Ovary (tissue), 3 donors: Measurements from ENCODE around the gene SLX4IP.

ENCODE experiments used
- EP300 ChIP-seq: sonication (generic); formaldehyde crosslinking; IDR thresholded peaks from one replicate; pipeline ENCODE4 v1.6.1; 2017; ENCODE audit warnings: antibody characterized with exemption
- TF ChIP-seq, protein P1 (sequence below), 3 donors: fragments of 450-650 bp in 2 of 3; fragments of 200-600 bp in 1 of 3; IDR thresholded peaks; one replicate each; pipeline versions ENCODE4 v1.5.1 to v1.8.0; 2016 to 2022; ENCODE audit warnings: antibody characterized with exemption in 3 of 3, mild to moderate bottlenecking in 1 of 3
- donor health status: DM: no; HTN: no; CAD: no.

DNA sequence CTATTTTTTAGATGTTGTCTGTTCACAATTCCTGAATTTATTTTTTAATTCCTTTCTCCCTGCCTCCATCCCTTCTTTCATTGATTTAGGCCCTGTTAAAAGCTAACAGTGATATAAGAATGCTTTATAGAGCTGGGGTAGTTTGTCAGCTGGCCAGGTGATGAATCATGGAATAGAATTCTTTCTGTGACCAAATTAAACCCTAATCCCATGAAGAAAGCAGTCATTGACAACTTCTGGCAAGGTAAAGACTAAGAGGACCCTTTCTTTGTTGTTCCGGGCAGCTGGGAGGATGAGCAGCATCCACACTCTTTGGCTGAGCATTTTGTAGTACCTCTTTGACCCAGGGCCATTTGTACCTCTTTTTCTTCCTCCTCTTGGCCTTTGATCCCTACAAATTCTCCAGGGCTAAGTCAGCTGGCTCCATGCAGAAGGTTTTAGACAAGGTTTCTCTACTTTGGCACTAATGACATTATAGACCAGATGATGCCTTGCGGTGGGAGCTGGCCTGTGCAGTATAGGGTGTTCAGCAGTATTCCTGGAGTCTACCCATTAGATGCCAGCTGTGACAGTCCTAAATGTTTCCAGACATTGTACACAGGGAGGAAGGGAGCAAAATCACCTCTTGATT, 102.9 kb downstream of the SLX4IP start:
- TF ChIP-seq, protein P1, sequence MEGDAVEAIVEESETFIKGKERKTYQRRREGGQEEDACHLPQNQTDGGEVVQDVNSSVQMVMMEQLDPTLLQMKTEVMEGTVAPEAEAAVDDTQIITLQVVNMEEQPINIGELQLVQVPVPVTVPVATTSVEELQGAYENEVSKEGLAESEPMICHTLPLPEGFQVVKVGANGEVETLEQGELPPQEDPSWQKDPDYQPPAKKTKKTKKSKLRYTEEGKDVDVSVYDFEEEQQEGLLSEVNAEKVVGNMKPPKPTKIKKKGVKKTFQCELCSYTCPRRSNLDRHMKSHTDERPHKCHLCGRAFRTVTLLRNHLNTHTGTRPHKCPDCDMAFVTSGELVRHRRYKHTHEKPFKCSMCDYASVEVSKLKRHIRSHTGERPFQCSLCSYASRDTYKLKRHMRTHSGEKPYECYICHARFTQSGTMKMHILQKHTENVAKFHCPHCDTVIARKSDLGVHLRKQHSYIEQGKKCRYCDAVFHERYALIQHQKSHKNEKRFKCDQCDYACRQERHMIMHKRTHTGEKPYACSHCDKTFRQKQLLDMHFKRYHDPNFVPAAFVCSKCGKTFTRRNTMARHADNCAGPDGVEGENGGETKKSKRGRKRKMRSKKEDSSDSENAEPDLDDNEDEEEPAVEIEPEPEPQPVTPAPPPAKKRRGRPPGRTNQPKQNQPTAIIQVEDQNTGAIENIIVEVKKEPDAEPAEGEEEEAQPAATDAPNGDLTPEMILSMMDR (IDR thresholded peaks at IDR 0.05): no peak
- no peak for TF ChIP-seq EP300
